ENCODE measurements around the gene FUZ. TPM values are rescaled to one million over a fixed set of nuclear protein-coding genes. Genes with fewer than 3 reads are reported as not detected.

The FUZ gene
- total RNA-seq, 1 experiment from 2014 or later, result 10.9 TPM

GRCh38 chr19:49857061-49857837 is 44.2 kb upstream of the FUZ start:
- H3F3A ChIP-seq (ENCODE audit: low read length, unreplicated experiment), result peaks cover 5% of the 10 kb centered on the region
- H4K20me1 ChIP-seq (ENCODE audit: low read length), result peaks cover 26% of the 10 kb centered on the region; the same call in 1 of the 2 replicates
- H3K27me3 ChIP-seq (ENCODE audit: low read length), result no peaks in the 10 kb centered on the region
- H3K9me2 ChIP-seq (replicated peaks; ENCODE audit: low read length), result no peaks in the 10 kb centered on the region
- no peak overlapping the region for H3K4me2 ChIP-seq (ENCODE audit: low read length)
- peaks cover 37% of the 10 kb centered on the region for H3K36me3 ChIP-seq (ENCODE audit: low read depth, low read length)
- H3K9ac ChIP-seq (ENCODE audit: low read length), result no peak overlapping the region
- DNase-seq, result no peak
- H3K27ac ChIP-seq (ENCODE audit: low read length), result no peak overlapping the region
- CTCF ChIA-PET, result no interaction called here
- POLR2A ChIA-PET (ENCODE audit: unreplicated experiment), result no interaction called here
- intact Hi-C loops (cut with micrococcal nuclease), result no loop called here
- peaks cover 23% of the 10 kb centered on the region for H3K79me2 ChIP-seq (ENCODE audit: low read length)
- TF ChIP-seq EZH2phosphoT487 (IDR thresholded peaks at IDR 0.05; ENCODE audit: borderline replicate concordance, low read length) (no peak), EZH2 (IDR thresholded peaks at IDR 0.05; ENCODE audit: low read length, unreplicated experiment) (no peak)
- TF ChIP-seq, protein P1, sequence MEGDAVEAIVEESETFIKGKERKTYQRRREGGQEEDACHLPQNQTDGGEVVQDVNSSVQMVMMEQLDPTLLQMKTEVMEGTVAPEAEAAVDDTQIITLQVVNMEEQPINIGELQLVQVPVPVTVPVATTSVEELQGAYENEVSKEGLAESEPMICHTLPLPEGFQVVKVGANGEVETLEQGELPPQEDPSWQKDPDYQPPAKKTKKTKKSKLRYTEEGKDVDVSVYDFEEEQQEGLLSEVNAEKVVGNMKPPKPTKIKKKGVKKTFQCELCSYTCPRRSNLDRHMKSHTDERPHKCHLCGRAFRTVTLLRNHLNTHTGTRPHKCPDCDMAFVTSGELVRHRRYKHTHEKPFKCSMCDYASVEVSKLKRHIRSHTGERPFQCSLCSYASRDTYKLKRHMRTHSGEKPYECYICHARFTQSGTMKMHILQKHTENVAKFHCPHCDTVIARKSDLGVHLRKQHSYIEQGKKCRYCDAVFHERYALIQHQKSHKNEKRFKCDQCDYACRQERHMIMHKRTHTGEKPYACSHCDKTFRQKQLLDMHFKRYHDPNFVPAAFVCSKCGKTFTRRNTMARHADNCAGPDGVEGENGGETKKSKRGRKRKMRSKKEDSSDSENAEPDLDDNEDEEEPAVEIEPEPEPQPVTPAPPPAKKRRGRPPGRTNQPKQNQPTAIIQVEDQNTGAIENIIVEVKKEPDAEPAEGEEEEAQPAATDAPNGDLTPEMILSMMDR (conservative IDR thresholded peaks at IDR 0.05; ENCODE audit: low read depth, low read length), result no peak
- H3K4me1 ChIP-seq (ENCODE audit: insufficient read depth, low read length), result peaks cover 9% of the 10 kb centered on the region; the same call in 1 of the 2 replicates
- no peak overlapping the region for H3K4me3 ChIP-seq (ENCODE audit: low read length)
- H3K9me3 ChIP-seq (ENCODE audit: low read length), result no peaks in the 10 kb centered on the region
- H2AFZ ChIP-seq (ENCODE audit: low read length), result no peak overlapping the region
- no TSS peak for BruUV-seq (replicated peaks)
- no peak for ATAC-seq

- no peak overlapping the region for H3K27ac ChIP-seq (ENCODE audit: low read length)
- peaks cover 5% of the 10 kb centered on the region for H3F3A ChIP-seq (ENCODE audit: low read length, unreplicated experiment)
- peaks cover 37% of the 10 kb centered on the region for H3K36me3 ChIP-seq (ENCODE audit: low read depth, low read length)
- intact Hi-C loops (cut with micrococcal nuclease), result no loop called here
- ChIA-PET POLR2A (ENCODE audit: unreplicated experiment) (no interaction called here), CTCF (no interaction called here)
- TF ChIP-seq, protein P1 (conservative IDR thresholded peaks at IDR 0.05; ENCODE audit: low read depth, low read length), result no peak
- TF ChIP-seq EZH2phosphoT487 (IDR thresholded peaks at IDR 0.05; ENCODE audit: borderline replicate concordance, low read length) (no peak), EZH2 (IDR thresholded peaks at IDR 0.05; ENCODE audit: low read length, unreplicated experiment) (no peak)
- no peaks in the 10 kb centered on the region for H3K9me3 ChIP-seq (ENCODE audit: low read length)
- H3K27me3 ChIP-seq (ENCODE audit: low read length), result no peaks in the 10 kb centered on the region
- BruUV-seq (replicated peaks), result no TSS peak
- H3K79me2 ChIP-seq (ENCODE audit: low read length), result peaks cover 29% of the 10 kb centered on the region
- no peak overlapping the region for H3K9ac ChIP-seq (ENCODE audit: low read length)
- no peak overlapping the region for H2AFZ ChIP-seq (ENCODE audit: low read length)
- H3K4me1 ChIP-seq (ENCODE audit: insufficient read depth, low read length), result peaks cover 12% of the 10 kb centered on the region; the same call in 1 of the 2 replicates
- H4K20me1 ChIP-seq (ENCODE audit: low read length), result peaks cover 29% of the 10 kb centered on the region; the same call in 1 of the 2 replicates
- no peak overlapping the region for H3K4me2 ChIP-seq (ENCODE audit: low read length)
- DNase-seq, result no peak
- ATAC-seq, result no peak
- H3K9me2 ChIP-seq (replicated peaks; ENCODE audit: low read length), result no peaks in the 10 kb centered on the region
- H3K4me3 ChIP-seq (ENCODE audit: low read length), result no peak overlapping the region
These were observed 43.5 kb upstream of the FUZ start for GRCh38 chr19:49856574-49857021.

All from PC-3 (cell line).